ENCODE results near the gene PRIM2. TPM values are rescaled to one million over a fixed set of nuclear protein-coding genes. Genes with fewer than 3 reads are reported as not detected.
"Not testable (repeated sequence)": the region's sequence is repeated elsewhere in the genome, so short reads cannot be mapped to it uniquely, and the experiment has no call there.

Gene PRIM2
- total RNA-seq, 2 donors from 2014 or later, result 7.3 to 11.4 TPM

DNA sequence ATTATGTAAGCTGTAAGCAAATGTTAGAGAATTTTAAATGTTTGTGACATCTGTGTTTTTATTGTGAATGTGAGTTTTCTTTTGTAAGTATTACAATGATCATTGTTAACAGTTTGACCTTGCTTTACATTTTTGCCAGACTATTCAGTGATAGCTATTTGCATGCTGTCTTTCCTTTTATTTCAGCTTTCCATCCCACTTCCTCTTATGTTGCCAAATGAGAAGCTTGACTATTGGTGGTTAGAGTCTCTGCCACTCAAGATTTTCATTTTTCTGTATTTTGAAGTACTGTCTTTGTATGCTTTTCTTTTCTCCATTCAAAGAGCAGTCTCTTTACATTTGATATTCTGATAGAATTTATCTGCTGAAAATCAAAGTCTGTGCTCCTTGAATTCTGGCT is 104.1 kb downstream of the PRIM2 start:
- H3K4me1 ChIP-seq (ENCODE audit: control insufficient read depth in 1 of 2, low read depth in 2 of 2), result no peaks in the 10 kb centered on the region
- no peaks in the 10 kb centered on the region for H3K27me3 ChIP-seq (replicated peaks; ENCODE audit: insufficient read depth)
- no peaks in the 10 kb centered on the region for H3K36me3 ChIP-seq
- ATAC-seq (ENCODE audit: insufficient number of reproducible peaks, low FRiP score, low read depth), result no peak
- H3K27ac ChIP-seq, result no peak overlapping the region
- TF ChIP-seq, protein P1, sequence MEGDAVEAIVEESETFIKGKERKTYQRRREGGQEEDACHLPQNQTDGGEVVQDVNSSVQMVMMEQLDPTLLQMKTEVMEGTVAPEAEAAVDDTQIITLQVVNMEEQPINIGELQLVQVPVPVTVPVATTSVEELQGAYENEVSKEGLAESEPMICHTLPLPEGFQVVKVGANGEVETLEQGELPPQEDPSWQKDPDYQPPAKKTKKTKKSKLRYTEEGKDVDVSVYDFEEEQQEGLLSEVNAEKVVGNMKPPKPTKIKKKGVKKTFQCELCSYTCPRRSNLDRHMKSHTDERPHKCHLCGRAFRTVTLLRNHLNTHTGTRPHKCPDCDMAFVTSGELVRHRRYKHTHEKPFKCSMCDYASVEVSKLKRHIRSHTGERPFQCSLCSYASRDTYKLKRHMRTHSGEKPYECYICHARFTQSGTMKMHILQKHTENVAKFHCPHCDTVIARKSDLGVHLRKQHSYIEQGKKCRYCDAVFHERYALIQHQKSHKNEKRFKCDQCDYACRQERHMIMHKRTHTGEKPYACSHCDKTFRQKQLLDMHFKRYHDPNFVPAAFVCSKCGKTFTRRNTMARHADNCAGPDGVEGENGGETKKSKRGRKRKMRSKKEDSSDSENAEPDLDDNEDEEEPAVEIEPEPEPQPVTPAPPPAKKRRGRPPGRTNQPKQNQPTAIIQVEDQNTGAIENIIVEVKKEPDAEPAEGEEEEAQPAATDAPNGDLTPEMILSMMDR (IDR thresholded peaks at IDR 0.05), result no peak
- no peaks in the 10 kb centered on the region for H3K9me3 ChIP-seq
- DNase-seq (ENCODE audit: low spot score), result no peak
- H3K4me3 ChIP-seq, result no peak overlapping the region

DNA sequence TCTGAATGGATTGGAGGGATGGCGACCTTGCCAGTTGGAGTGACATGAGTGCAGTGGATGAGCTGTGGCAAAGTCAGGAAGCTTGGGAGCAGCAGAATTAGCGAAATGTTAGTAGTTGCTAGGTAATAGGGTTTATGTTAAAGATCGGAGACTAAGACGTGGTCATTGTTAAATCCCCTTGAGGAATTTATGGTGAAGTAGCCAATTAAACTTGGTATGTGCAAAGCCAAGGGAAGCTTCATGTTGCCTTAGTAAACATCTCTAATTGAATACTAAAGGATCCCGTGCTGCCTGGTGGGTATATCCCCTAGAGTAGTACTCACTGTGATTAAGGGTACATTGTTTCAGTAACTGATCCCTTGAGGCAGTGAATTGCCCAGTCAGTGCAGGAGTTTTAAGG is 106.0 kb downstream of the PRIM2 start:
- H3K36me3 ChIP-seq, result no peaks in the 10 kb centered on the region
- H3K27me3 ChIP-seq (replicated peaks; ENCODE audit: insufficient read depth), result no peaks in the 10 kb centered on the region
- DNase-seq (ENCODE audit: low spot score) (no peak), ATAC-seq (ENCODE audit: insufficient number of reproducible peaks, low FRiP score, low read depth) (no peak)
- H3K27ac ChIP-seq, result no peak overlapping the region
- no peaks in the 10 kb centered on the region for H3K4me1 ChIP-seq (ENCODE audit: control insufficient read depth in 1 of 2, low read depth in 2 of 2)
- no peak overlapping the region for H3K4me3 ChIP-seq
- no peaks in the 10 kb centered on the region for H3K9me3 ChIP-seq
- TF ChIP-seq, protein P1 (IDR thresholded peaks at IDR 0.05), result no peak

DNA sequence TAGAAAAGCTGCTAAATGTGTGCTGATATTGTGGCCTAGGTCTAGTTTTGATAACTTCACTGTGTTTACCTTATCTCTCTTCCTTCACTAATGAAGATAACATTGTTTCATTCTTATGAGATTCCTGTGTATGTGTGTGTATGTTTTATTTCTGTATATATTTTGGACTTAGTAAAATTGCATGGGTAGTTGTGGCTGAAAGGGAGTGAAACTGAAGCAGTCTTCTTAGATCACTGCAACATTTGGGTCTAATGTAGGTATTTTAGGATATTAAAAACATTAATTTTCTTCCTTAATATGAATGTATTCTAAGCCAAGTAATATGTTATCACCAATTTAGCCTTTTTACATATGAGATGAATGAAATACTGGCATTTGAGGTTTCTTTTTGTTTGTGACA is 114.3 kb downstream of the PRIM2 start:
- not testable (repeated sequence) for H3K9me3 ChIP-seq; H3K27me3 ChIP-seq (replicated peaks; ENCODE audit: insufficient read depth); H3K4me3 ChIP-seq; ATAC-seq (ENCODE audit: insufficient number of reproducible peaks, low FRiP score, low read depth); H3K36me3 ChIP-seq; DNase-seq (ENCODE audit: low spot score)
- H3K27ac ChIP-seq, result peak overlapping the region in 1 of 2 donors; percentile 14
- H3K4me1 ChIP-seq (ENCODE audit: control insufficient read depth in 1 of 2, low read depth in 2 of 2), result peaks cover 14% of the 10 kb centered on the region in 2 donors

DNA sequence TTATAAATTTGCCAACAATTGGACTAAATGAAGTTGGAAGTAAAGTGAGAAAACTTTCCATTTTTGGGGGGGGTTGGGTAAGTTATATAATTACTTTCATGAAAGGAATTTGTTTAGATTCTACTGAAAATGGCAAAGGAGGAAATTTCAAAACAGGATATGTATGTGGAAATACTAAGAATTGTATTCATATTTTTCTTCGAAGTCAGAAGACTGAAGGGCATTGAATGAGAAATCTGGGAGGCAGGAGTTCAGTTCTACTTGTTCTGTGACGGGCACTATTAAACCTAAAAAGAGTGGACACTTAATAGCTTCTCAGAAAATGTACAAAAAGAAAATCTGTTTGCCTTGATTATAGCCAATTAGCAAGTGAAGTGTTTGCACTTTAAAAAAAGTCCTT is 114.7 kb downstream of the PRIM2 start:
- H3K4me1 ChIP-seq (ENCODE audit: control insufficient read depth in 1 of 2, low read depth in 2 of 2), result peaks cover 14% of the 10 kb centered on the region in 2 donors
- H3K27me3 ChIP-seq (replicated peaks; ENCODE audit: insufficient read depth), result no peaks in the 10 kb centered on the region
- H3K9me3 ChIP-seq, result no peaks in the 10 kb centered on the region
- no peaks in the 10 kb centered on the region for H3K36me3 ChIP-seq
- DNase-seq (ENCODE audit: low spot score) (no peak), ATAC-seq (ENCODE audit: insufficient number of reproducible peaks, low FRiP score, low read depth) (no peak)
- TF ChIP-seq, protein P1 (IDR thresholded peaks at IDR 0.05), result no peak
- peak overlapping the region in 1 of 2 donors; percentile 14 for H3K27ac ChIP-seq
- H3K4me3 ChIP-seq, result no peak overlapping the region

DNA sequence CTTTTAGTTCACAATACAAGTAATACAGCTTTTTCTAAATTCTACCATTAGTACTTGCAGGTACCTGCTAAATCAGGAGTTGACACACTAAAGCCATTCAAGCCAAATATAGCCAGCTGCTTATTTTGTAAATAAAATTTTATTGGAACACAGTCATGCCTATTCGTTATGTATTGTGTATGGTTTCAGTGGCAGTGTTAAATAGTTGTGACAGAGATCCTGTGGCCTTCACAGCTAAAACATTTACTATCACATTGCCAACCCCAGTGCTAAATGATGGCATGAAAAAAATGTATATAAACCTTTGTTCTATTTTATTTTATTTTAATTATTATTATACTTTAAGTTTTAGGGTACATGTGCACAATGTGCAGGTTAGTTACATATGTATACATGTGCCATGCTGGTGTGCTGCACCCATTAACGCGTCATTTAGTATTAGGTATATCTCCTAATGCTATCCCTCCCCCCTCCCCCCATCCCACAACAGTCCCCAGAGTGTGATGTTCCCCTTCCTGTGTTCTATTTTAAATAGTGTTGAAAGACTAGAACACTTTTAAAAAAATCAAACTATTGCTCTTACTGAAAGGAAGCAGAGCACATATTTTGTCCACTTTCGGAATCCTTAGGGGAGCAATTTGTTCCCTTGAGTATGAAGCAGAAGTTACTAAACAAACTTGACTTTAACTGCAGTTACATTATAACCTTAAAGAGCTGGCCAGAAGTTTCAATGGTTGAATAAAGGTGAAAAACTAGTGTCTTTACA is 115.7 kb downstream of the PRIM2 start:
- H3K9me3 ChIP-seq, result no peaks in the 10 kb centered on the region
- H3K27me3 ChIP-seq (replicated peaks; ENCODE audit: insufficient read depth), result no peaks in the 10 kb centered on the region
- no peak overlapping the region for H3K4me3 ChIP-seq
- no peak overlapping the region for H3K27ac ChIP-seq
- H3K36me3 ChIP-seq, result no peaks in the 10 kb centered on the region
- DNase-seq (ENCODE audit: low spot score) (no peak), ATAC-seq (ENCODE audit: insufficient number of reproducible peaks, low FRiP score, low read depth) (peak; percentile 73)
- TF ChIP-seq, protein P1 (IDR thresholded peaks at IDR 0.05), result no peak
- H3K4me1 ChIP-seq (ENCODE audit: control insufficient read depth in 1 of 2, low read depth in 2 of 2), result peaks cover 14% of the 10 kb centered on the region in 2 donors

DNA sequence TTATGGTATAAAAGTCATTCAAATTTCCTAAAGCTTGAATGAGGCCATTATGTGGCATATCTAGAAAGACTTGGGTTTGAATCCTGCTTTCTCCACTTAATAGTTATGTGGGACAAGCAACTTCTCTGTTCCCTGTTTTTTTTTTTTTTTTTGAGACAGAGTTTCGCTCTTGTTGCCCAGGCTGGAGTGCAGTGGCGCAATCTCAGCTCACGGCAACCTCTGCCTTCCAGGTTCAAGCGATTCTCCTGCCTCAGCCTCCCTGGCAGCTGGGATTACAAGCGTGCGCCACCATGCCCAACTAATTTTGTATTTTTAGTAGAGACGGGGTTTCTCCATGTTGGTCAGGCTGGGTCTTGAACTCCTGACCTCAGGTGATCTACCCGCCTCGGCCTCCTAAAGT is 116.4 kb downstream of the PRIM2 start:
- not testable (repeated sequence) for DNase-seq (ENCODE audit: low spot score)

More for the DNA sequence above, 116.4 kb downstream of the PRIM2 start:
- not testable (repeated sequence) for H3K4me3 ChIP-seq; H3K9me3 ChIP-seq; ATAC-seq (ENCODE audit: insufficient number of reproducible peaks, low FRiP score, low read depth); H3K36me3 ChIP-seq; H3K27ac ChIP-seq; H3K27me3 ChIP-seq (replicated peaks; ENCODE audit: insufficient read depth)
- H3K4me1 ChIP-seq (ENCODE audit: control insufficient read depth in 1 of 2, low read depth in 2 of 2), result peaks cover 14% of the 10 kb centered on the region in 2 donors
